Activated naive CD4-positive, alpha-beta T cell treated with anti-CD3 and anti-CD28 coated beads, Interleukin-2, amount 50 U/mL, for 72 hours (primary cell): ENCODE results near the gene SIAH1. TPM values are rescaled to one million over a fixed set of nuclear protein-coding genes. Genes with fewer than 3 reads are reported as not detected.
"Not testable (repeated sequence)": the region's sequence is repeated elsewhere in the genome, so short reads cannot be mapped to it uniquely, and the experiment has no call there.

Source experiments
- ATAC-seq, 2 donors: fragments of 150-1000 bp; cut with Tn5 transposase; 2 replicates each; pipeline ENCODE4 v1.10.0; 2021; ENCODE audit warnings: mild to moderate bottlenecking in 2 of 2, moderate library complexity in 2 of 2
- DNase-seq, 2 donors: peaks; one replicate each; pipeline ENCODE4 v3.0.0; 2021 to 2022; ENCODE audit warnings: low spot score in 2 of 2
- H3K27ac Mint-ChIP-seq, 2 donors: one replicate each; pipeline ENCODE4 v1.8.0; 2022; ENCODE audit warnings: mild to moderate bottlenecking in 2 of 2, mixed read lengths in 2 of 2
- H3K36me3 Mint-ChIP-seq, 2 donors: one replicate each; pipeline ENCODE4 v1.8.0; 2022; ENCODE audit warnings: mixed read lengths in 2 of 2
- H3K9me3 Mint-ChIP-seq, 2 donors: one replicate each; pipeline ENCODE4 v1.8.0; 2022; ENCODE audit warnings: mixed read lengths in 2 of 2
- total RNA-seq, 2 donors: library from RNA; stranded (reverse); gene quantifications; one replicate each; pipeline ENCODE4 v1.2.3, GENCODE V29; 2022

Gene SIAH1
- total RNA-seq, 2 donors from 2014 or later: 15.9 to 18.6 TPM

GRCh38 chr16:48354877-48355855 lies 30.0 kb downstream of the SIAH1 start:
- ATAC-seq (peak in 1 of 2 donors; percentile 30), DNase-seq (no peak)
- no peaks in the 10 kb centered on the region for H3K9me3 Mint-ChIP-seq
- H3K27ac Mint-ChIP-seq: peak overlapping the region in 1 of 2 donors; percentile 74
- peaks cover 0 to 26% of the 10 kb centered on the region in 2 donors for H3K36me3 Mint-ChIP-seq

- H3K27ac Mint-ChIP-seq: peak overlapping the region; percentile 67 to 74
- ATAC-seq: peak; percentile 71 to 81
- peaks cover 0 to 29% of the 10 kb centered on the region in 2 donors for H3K36me3 Mint-ChIP-seq
- DNase-seq: peak in 1 of 2 donors; percentile 16
- H3K9me3 Mint-ChIP-seq: not testable (repeated sequence)
Measured at GRCh38 chr16:48354385-48354784, 30.8 kb downstream of the SIAH1 start.

- ATAC-seq: peak; percentile 71
- peak in 1 of 2 donors; percentile 51 for DNase-seq
- H3K9me3 Mint-ChIP-seq: no peaks in the 10 kb centered on the region
- H3K36me3 Mint-ChIP-seq: peaks cover 0 to 32% of the 10 kb centered on the region in 2 donors
- peak overlapping the region in 1 of 2 donors; percentile 22 for H3K27ac Mint-ChIP-seq
Measured at GRCh38 chr16:48353565-48354163, 31.5 kb downstream of the SIAH1 start.

- H3K36me3 Mint-ChIP-seq: peaks cover 0 to 32% of the 10 kb centered on the region in 2 donors
- peak overlapping the region in 1 of 2 donors; percentile 22 for H3K27ac Mint-ChIP-seq
- no peak for ATAC-seq
- no peak for DNase-seq
- no peaks in the 10 kb centered on the region for H3K9me3 Mint-ChIP-seq
Measured at GRCh38 chr16:48352648-48353390, 32.4 kb downstream of the SIAH1 start.

GRCh38 chr16:48350736-48351135 lies 34.5 kb downstream of the SIAH1 start:
- DNase-seq: no peak
- no peaks in the 10 kb centered on the region for H3K9me3 Mint-ChIP-seq
- peaks cover 0 to 32% of the 10 kb centered on the region in 2 donors for H3K36me3 Mint-ChIP-seq
- H3K27ac Mint-ChIP-seq: peak overlapping the region; percentile 36 to 64
- ATAC-seq: peak; percentile 39 to 62

GRCh38 chr16:48347980-48348379 lies 37.2 kb downstream of the SIAH1 start:
- Mint-ChIP-seq H3K9me3 (no peaks in the 10 kb centered on the region), H3K27ac (no peak overlapping the region), H3K36me3 (peaks cover 1 to 12% of the 10 kb centered on the region in 2 donors)
- ATAC-seq (no peak), DNase-seq (no peak)

GRCh38 chr16:48347191-48347865 lies 37.9 kb downstream of the SIAH1 start:
- H3K27ac Mint-ChIP-seq: peak overlapping the region in 1 of 2 donors; percentile 14
- ATAC-seq: peak; percentile 30 to 37

GRCh38 chr16:48342591-48342990 lies 42.6 kb downstream of the SIAH1 start:
- Mint-ChIP-seq H3K27ac (no peak overlapping the region), H3K9me3 (no peaks in the 10 kb centered on the region), H3K36me3 (peaks cover 4 to 6% of the 10 kb centered on the region in 2 donors)
- ATAC-seq: no peak
- DNase-seq: no peak

More at GRCh38 chr16:48347191-48347865, 37.9 kb downstream of the SIAH1 start:
- Mint-ChIP-seq H3K9me3 (no peaks in the 10 kb centered on the region), H3K36me3 (peaks cover 4 to 12% of the 10 kb centered on the region in 2 donors)
- DNase-seq: no peak

- H3K9me3 Mint-ChIP-seq: no peaks in the 10 kb centered on the region
- ATAC-seq (peak; percentile 16 to 46), DNase-seq (no peak)
- H3K36me3 Mint-ChIP-seq: peaks cover 16 to 19% of the 10 kb centered on the region in 2 donors
- H3K27ac Mint-ChIP-seq: peak overlapping the region; percentile 28 to 73
Measured at GRCh38 chr16:48340054-48340453, 45.2 kb downstream of the SIAH1 start.

GRCh38 chr16:48335961-48336360 lies 49.3 kb downstream of the SIAH1 start:
- peaks cover 16 to 23% of the 10 kb centered on the region in 2 donors for H3K36me3 Mint-ChIP-seq
- no peaks in the 10 kb centered on the region for H3K9me3 Mint-ChIP-seq
- peak overlapping the region in 1 of 2 donors; percentile 17 for H3K27ac Mint-ChIP-seq
- ATAC-seq (no peak), DNase-seq (no peak)

GRCh38 chr16:48334325-48334724 lies 50.9 kb downstream of the SIAH1 start:
- DNase-seq (no peak), ATAC-seq (no peak)
- peaks cover 16 to 23% of the 10 kb centered on the region in 2 donors for H3K36me3 Mint-ChIP-seq
- no peak overlapping the region for H3K27ac Mint-ChIP-seq
- no peaks in the 10 kb centered on the region for H3K9me3 Mint-ChIP-seq

- Mint-ChIP-seq H3K36me3 (peaks cover 16 to 23% of the 10 kb centered on the region in 2 donors), H3K9me3 (no peaks in the 10 kb centered on the region), H3K27ac (peak overlapping the region in 1 of 2 donors; percentile 45)
- DNase-seq (no peak), ATAC-seq (no peak)
Measured at GRCh38 chr16:48332978-48333377, 52.2 kb downstream of the SIAH1 start.

- H3K36me3 Mint-ChIP-seq: peaks cover 5 to 9% of the 10 kb centered on the region in 2 donors
- H3K9me3 Mint-ChIP-seq: no peaks in the 10 kb centered on the region
- ATAC-seq (no peak), DNase-seq (no peak)
- peak overlapping the region in 1 of 2 donors; percentile 12 for H3K27ac Mint-ChIP-seq
Measured at GRCh38 chr16:48330841-48331192, 54.4 kb downstream of the SIAH1 start.

GRCh38 chr16:48330189-48330840 lies 54.9 kb downstream of the SIAH1 start:
- H3K36me3 Mint-ChIP-seq: peaks cover 4 to 9% of the 10 kb centered on the region in 2 donors
- ATAC-seq (no peak), DNase-seq (no peak)
- H3K27ac Mint-ChIP-seq: no peak overlapping the region
- H3K9me3 Mint-ChIP-seq: no peaks in the 10 kb centered on the region

GRCh38 chr16:48329138-48329537 lies 56.1 kb downstream of the SIAH1 start:
- Mint-ChIP-seq H3K36me3 (peaks cover 0 to under 1% of the 10 kb centered on the region in 2 donors), H3K27ac (no peak overlapping the region), H3K9me3 (no peaks in the 10 kb centered on the region)
- no peak for DNase-seq
- no peak for ATAC-seq

- H3K36me3 Mint-ChIP-seq: peaks cover 0 to 7% of the 10 kb centered on the region in 2 donors
- H3K27ac Mint-ChIP-seq: no peak overlapping the region
Measured at GRCh38 chr16:48326915-48327314, 58.3 kb downstream of the SIAH1 start.

More at GRCh38 chr16:48326915-48327314, 58.3 kb downstream of the SIAH1 start:
- ATAC-seq (no peak), DNase-seq (no peak)
- no peaks in the 10 kb centered on the region for H3K9me3 Mint-ChIP-seq
